ENCODE data around the gene NAGLU. TPM values are rescaled to one million over a fixed set of nuclear protein-coding genes. Genes with fewer than 3 reads are reported as not detected.

NAGLU gene
- total and polyA plus RNA-seq, 2 of the 13 experiments (the other 11 are each of a cell fraction or from before 2014, with no cell fraction given): 28.2 to 40.1 TPM

GRCh38 chr17:42517516-42517915 is 18.5 kb upstream of the NAGLU start:
- Histone ChIP-seq H3K4me3 (replicated peaks in 1 of 3; ENCODE audit: insufficient read depth in 1 of 3, low read depth in 2 of 3, low read length in 3 of 3) (no peak overlapping the region), H4K20me1 (ENCODE audit: insufficient read depth, low read length) (no peaks in the 10 kb centered on the region), H3K79me2 (ENCODE audit: insufficient read depth, low read length) (no peaks in the 10 kb centered on the region), H3K27me3 (ENCODE audit: control insufficient read depth in 1 of 2, insufficient read depth in 2 of 2, low read length in 2 of 2) (no peaks in the 10 kb centered on the region), H3K36me3 (replicated peaks in 1 of 2; ENCODE audit: control insufficient read depth in 1 of 2, insufficient read depth in 2 of 2, low read length in 2 of 2) (peaks cover 18 to 23% of the 10 kb centered on the region in 2 experiments), H3K27ac (ENCODE audit: extremely low read length, insufficient read depth, low read length) (no peak overlapping the region), H3K4me2 (ENCODE audit: low read depth, low read length) (no peak overlapping the region), H3K9me3 (ENCODE audit: low read length) (no peaks in the 10 kb centered on the region), H2AFZ (ENCODE audit: low read length) (no peak overlapping the region), H3K4me1 (ENCODE audit: insufficient read depth, low read length) (peaks cover 53% of the 10 kb centered on the region), H3K9ac (ENCODE audit: insufficient read depth, low read depth, low read length) (no peak overlapping the region)
- CTCF ChIA-PET (ENCODE audit: low intra/inter-chr PET ratio, low total read pairs): interaction anchor here (0.8 to 2.5 kb wide), 6 partner anchors 10 to 195 kb away, joined by 3 to 28 read pairs (median 12); no protein-coding TSS in a partner anchor
- intact Hi-C loops (cut with micrococcal nuclease; ENCODE audit: unreplicated experiment) (loop anchor here (1.0 kb wide), 3 partner anchors 10 to 89 kb away; no protein-coding TSS in a partner anchor), in situ Hi-C loops (cut with HindIII; ENCODE audit: extremely low pct_ligation_motif_present, low pct_unique_long_range_greater_than_20kb) (loop anchor here (5.0 kb wide), 1 partner anchor 95 kb away; the partner anchor contains the start of gene CAVIN1)
- no TSS peak for BruUV-seq (replicated peaks)
- POLR2A ChIA-PET: interaction anchor here (0.6 to 4.3 kb wide), 5 partner anchors 14 to 95 kb away, joined by 3 to 27 read pairs (median 3); partner anchors contain the start of genes CAVIN1 and NAGLU
- ATAC-seq (peak; percentile 77), DNase-seq (ENCODE audit: low spot score) (peak; percentile 80), FAIRE-seq (peak; percentile 82)
- WGBS (ENCODE audit: low lambda C conversion rate): 16% methylated on average over 9 of the region's 9 CpGs
- TF ChIP-seq ZNF557 (CRISPR knock-in tag; IDR thresholded peaks at IDR 0.05): no peak
- peak; percentile 79; the same call in 1 of the 2 replicates for TF ChIP-seq RFXANK (CRISPR knock-in tag; IDR thresholded peaks at IDR 0.05)
- peak; percentile 66; the same call in 1 of the 2 replicates for TF ChIP-seq GATAD1 (CRISPR knock-in tag; IDR thresholded peaks at IDR 0.05)
- 0 out of 2 replicates have a peak, but pooled peaks have one; percentile 62 for TF ChIP-seq ZNF543 (CRISPR knock-in tag; IDR thresholded peaks at IDR 0.05)
- TF ChIP-seq NFIB (CRISPR knock-in tag; IDR thresholded peaks at IDR 0.05; ENCODE audit: borderline replicate concordance): no peak
- TF ChIP-seq HMG20B (CRISPR knock-in tag; conservative IDR thresholded peaks at IDR 0.05): no peak; the same call in 1 of the 2 replicates
- TF ChIP-seq ZNF639 (CRISPR knock-in tag; conservative IDR thresholded peaks at IDR 0.05): no peak
- no peak for TF ChIP-seq BRD4 (CRISPR knock-in tag; IDR thresholded peaks at IDR 0.05)
- no peak for TF ChIP-seq ATF1 (CRISPR knock-in tag; IDR thresholded peaks at IDR 0.05)
- TF ChIP-seq ZNF512B (CRISPR knock-in tag; IDR thresholded peaks at IDR 0.05; ENCODE audit: borderline replicate concordance): no peak
- TF ChIP-seq CBFB (CRISPR knock-in tag; IDR thresholded peaks at IDR 0.05): 0 out of 2 replicates have a peak, but pooled peaks have one; percentile 52
- TF ChIP-seq ZNF484 (CRISPR knock-in tag; IDR thresholded peaks at IDR 0.05; ENCODE audit: borderline replicate concordance, low read depth): no peak
- no peak for TF ChIP-seq TCF7L2 (IDR thresholded peaks at IDR 0.05; ENCODE audit: low read depth, low read length)
- peak; percentile 14; the same call in 1 of the 2 replicates for TF ChIP-seq ZBTB21 (CRISPR knock-in tag; IDR thresholded peaks at IDR 0.05)
- no peak for TF ChIP-seq HHEX (CRISPR knock-in tag; IDR thresholded peaks at IDR 0.05)
- no peak for TF ChIP-seq IRF2 (CRISPR knock-in tag; IDR thresholded peaks at IDR 0.05)
- no peak for TF ChIP-seq PTBP1 (IDR thresholded peaks at IDR 0.05; ENCODE audit: low read depth, low read length, poor library complexity, severe bottlenecking)
- no peak for TF ChIP-seq BCL6 (CRISPR knock-in tag; IDR thresholded peaks at IDR 0.05)
- no peak for TF ChIP-seq ATF7-NPFF (CRISPR knock-in tag; IDR thresholded peaks at IDR 0.05; ENCODE audit: low read depth)
- peak; percentile 87 to 89; a peak in 3 of 4 replicates for TF ChIP-seq HMGXB4 (CRISPR knock-in tag; IDR thresholded peaks at IDR 0.05; ENCODE audit: borderline replicate concordance in 1 of 2, low read depth in 1 of 2)

Data from HepG2 (cell line).